ENCODE results near the gene PPP2R3A. TPM values are rescaled to one million over a fixed set of nuclear protein-coding genes. Genes with fewer than 3 reads are reported as not detected.
"Not testable (repeated sequence)": the region's sequence is repeated elsewhere in the genome, so short reads cannot be mapped to it uniquely, and the experiment has no call there.

Gene PPP2R3A
- total RNA-seq, 2 experiments from 2014 or later: 0.44 to 0.49 TPM

DNA sequence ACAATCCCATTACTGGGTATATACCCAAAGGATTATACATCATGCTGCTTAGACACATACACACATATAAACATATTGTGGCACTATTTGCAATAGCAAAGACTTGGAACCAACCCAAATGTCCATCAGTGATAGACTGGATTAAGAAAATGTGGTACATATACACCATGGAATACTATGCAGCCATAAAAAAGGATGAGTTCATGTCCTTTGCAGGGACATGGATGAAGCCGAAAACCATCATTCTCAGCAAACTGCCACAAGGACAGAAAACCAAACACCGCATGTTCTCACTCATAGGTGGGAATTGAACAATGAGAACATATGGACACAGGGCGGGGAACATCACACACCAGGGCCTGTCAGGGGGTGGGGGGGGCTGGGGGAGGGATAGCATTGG, 166.1 kb downstream of the PPP2R3A start:
- H3K4me3 Mint-ChIP-seq, H3K4me1 Mint-ChIP-seq, H3K27ac Mint-ChIP-seq, H3K36me3 Mint-ChIP-seq, H3K27me3 Mint-ChIP-seq, DNase-seq, H3K9me3 Mint-ChIP-seq: not testable (repeated sequence)

DNA sequence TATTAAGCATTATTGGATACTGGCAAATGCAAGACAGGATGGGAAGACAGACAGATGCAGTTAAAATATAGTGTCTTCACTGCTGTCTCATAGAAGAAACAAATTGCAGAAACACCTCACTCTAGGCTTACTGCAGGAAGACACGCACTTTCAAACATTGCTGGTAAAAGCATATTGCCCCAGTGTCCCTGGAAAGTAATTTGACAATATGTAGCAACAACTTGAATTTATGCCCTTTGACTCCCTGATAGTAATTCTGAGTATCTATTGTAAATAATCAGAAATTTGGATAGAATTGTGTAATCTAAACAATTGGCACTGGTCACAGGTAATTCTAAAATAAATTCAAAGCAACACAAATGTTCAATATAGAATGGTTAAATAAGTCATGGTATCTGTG, 168.6 kb downstream of the PPP2R3A start:
- H3K27me3 Mint-ChIP-seq: no peaks in the 10 kb centered on the region
- peaks cover 3% of the 10 kb centered on the region for H3K4me1 Mint-ChIP-seq
- H3K9me3 Mint-ChIP-seq: no peaks in the 10 kb centered on the region
- no peaks in the 10 kb centered on the region for H3K36me3 Mint-ChIP-seq
- no peak overlapping the region for H3K27ac Mint-ChIP-seq
- no peak for DNase-seq
- no peak overlapping the region for H3K4me3 Mint-ChIP-seq

DNA sequence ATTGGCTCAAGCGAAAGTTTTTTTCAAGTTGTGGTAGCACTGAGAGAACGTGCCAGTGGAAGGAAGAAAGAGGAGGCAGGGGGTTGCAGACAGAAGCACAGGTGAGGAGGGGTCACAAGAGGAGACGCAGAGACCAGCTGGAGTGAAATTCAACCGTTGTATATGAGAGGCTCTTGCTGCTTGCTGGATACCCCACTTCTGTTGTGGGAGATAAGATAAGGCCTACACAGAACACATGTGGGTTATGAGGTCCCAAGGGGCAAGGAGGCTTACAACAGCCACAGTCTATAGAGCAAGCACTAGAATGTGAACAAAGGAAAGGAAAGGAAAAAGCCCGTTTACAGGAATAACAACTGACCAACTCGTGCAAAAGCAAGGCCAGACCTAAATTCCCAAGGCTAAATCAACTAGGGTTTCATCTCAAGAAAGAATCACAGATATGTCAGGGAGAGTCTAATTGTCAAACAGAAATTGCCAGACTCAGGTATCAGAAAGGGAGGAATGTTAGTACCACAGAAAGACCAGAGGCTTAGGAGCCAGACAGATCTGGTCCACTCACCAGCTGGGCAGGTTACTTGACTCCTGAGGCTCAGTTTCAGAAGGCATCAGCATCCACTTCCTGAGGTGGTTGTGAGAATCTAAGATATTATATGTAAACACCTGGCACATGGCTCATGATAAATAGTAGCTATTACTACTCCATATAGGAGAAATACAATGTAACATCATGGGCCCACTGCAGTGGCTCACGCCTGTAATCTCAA, 169.7 kb downstream of the PPP2R3A start:
- Mint-ChIP-seq H3K4me3 (no peak overlapping the region), H3K27me3 (no peaks in the 10 kb centered on the region), H3K27ac (no peak overlapping the region), H3K4me1 (peaks cover 3% of the 10 kb centered on the region), H3K36me3 (no peaks in the 10 kb centered on the region), H3K9me3 (no peaks in the 10 kb centered on the region)
- DNase-seq: no peak

DNA sequence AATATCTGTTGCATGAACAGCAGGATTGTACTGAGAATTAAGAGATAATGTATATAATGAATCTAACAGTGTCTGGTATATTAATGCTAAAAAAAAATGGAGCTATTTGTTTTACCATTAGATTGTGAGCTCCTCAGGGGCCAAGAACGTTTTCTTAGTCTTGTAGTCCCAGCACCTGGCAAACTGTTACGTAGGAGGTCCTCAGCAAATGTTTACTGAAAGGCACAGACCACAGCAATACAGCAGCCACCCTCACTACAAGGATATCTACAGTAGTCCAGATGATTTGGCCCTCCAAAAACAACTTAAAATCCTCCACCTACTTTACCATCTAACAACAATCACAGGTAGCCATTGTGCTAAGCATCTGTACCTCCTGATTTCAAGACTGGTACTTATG, 170.9 kb downstream of the PPP2R3A start:
- peaks cover 4% of the 10 kb centered on the region for H3K4me1 Mint-ChIP-seq
- no peaks in the 10 kb centered on the region for H3K36me3 Mint-ChIP-seq
- H3K4me3 Mint-ChIP-seq: no peak overlapping the region
- DNase-seq: no peak
- no peak overlapping the region for H3K27ac Mint-ChIP-seq
- H3K9me3 Mint-ChIP-seq: no peaks in the 10 kb centered on the region
- no peaks in the 10 kb centered on the region for H3K27me3 Mint-ChIP-seq

DNA sequence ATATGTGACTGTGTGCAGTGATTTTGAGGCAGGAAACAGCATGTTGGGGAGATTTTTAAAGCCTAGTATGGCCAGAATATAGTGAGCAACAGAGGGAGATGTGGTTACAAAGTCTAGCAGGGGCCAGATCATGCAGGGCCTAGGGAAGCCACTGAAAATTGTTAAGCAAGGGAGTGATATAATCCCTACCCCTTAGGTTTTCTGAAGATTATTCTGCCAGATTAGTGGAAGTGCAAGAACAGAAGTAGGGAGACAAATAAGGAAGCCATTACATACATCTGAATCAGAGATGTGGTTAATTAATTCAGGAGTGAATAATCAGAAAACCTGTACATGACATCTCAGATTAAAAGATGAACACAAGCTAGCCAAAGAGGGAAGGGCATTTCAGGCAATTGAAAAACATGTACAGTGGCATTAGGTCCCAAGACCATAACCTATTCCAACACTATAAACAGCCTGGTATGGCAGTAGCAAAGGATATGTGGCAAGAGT, 175.8 kb downstream of the PPP2R3A start:
- Mint-ChIP-seq H3K4me1 (peaks cover 18% of the 10 kb centered on the region), H3K36me3 (peaks cover 5% of the 10 kb centered on the region), H3K27ac (peak overlapping the region; percentile 5), H3K27me3 (no peaks in the 10 kb centered on the region), H3K9me3 (no peaks in the 10 kb centered on the region), H3K4me3 (no peak overlapping the region)
- DNase-seq: no peak

DNA sequence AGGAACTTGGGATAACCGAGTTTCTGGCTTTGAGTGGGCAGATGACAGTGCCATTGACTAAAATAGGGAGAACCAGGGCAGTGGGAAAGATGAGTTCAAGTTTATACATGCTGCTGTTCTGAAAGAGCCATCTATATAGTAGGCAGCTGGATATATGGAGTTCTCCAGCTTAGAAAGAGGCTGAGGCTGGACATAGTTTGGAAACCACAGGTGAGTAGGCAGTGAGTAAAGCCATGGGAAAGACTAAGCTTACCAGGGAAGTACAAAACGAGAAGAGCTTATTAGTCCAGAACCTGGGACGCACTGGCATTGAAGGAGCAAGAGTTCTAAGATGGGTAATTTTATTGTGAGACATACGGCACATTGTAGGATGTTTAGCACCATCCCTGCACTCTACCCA, 176.4 kb downstream of the PPP2R3A start:
- DNase-seq: no peak
- H3K9me3 Mint-ChIP-seq: no peaks in the 10 kb centered on the region
- H3K27me3 Mint-ChIP-seq: no peaks in the 10 kb centered on the region
- H3K27ac Mint-ChIP-seq: no peak overlapping the region
- H3K4me3 Mint-ChIP-seq: no peak overlapping the region
- peaks cover 20% of the 10 kb centered on the region for H3K4me1 Mint-ChIP-seq
- peaks cover 5% of the 10 kb centered on the region for H3K36me3 Mint-ChIP-seq

DNA sequence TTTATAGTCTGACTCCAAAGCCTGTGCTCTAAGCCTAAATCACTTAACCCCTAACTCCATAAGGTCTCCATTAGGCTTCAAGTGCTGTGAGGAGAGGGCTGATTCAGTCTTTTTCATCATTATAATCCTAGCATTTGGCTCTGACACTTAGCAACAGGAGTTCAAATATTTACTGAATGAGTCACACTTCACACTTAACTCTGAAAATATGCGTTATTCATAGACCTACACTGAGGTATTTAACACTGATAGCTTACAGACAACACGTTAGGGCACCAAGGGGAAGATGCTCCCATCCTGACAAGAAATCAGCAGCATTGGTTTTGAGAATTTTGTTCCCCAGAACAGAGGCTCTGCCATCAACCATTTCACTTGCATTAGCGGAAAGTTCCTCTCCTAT, 177.1 kb downstream of the PPP2R3A start:
- H3K27me3 Mint-ChIP-seq: no peaks in the 10 kb centered on the region
- no peak for DNase-seq
- no peaks in the 10 kb centered on the region for H3K9me3 Mint-ChIP-seq
- H3K4me3 Mint-ChIP-seq: no peak overlapping the region
- peaks cover 24% of the 10 kb centered on the region for H3K4me1 Mint-ChIP-seq
- peaks cover 5% of the 10 kb centered on the region for H3K36me3 Mint-ChIP-seq
- H3K27ac Mint-ChIP-seq: peak overlapping the region; percentile 34

DNA sequence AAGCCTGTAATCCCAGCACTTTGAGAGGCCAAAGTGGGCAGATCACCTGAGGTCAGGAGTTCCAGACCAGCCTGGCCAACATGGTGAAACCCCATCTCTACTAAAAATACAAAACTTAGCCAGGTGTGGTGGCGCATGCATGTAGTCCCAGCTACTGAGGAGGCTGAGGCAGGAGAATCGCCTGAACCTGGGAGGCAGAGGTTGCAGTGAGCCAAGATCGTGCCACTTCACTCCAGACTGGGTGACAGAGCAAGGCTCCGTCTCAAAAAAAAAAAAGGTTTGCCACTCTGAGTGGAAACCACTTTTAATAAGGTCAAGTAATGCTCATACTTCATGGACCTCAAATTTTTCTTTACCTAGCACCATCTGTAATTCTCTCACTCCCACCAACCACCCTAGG, 178.9 kb downstream of the PPP2R3A start:
- H3K4me1 Mint-ChIP-seq: peaks cover 32% of the 10 kb centered on the region
- not testable (repeated sequence) for DNase-seq, H3K27me3 Mint-ChIP-seq, H3K4me3 Mint-ChIP-seq, H3K36me3 Mint-ChIP-seq, H3K9me3 Mint-ChIP-seq
- H3K27ac Mint-ChIP-seq: peak overlapping the region; percentile 10

DNA sequence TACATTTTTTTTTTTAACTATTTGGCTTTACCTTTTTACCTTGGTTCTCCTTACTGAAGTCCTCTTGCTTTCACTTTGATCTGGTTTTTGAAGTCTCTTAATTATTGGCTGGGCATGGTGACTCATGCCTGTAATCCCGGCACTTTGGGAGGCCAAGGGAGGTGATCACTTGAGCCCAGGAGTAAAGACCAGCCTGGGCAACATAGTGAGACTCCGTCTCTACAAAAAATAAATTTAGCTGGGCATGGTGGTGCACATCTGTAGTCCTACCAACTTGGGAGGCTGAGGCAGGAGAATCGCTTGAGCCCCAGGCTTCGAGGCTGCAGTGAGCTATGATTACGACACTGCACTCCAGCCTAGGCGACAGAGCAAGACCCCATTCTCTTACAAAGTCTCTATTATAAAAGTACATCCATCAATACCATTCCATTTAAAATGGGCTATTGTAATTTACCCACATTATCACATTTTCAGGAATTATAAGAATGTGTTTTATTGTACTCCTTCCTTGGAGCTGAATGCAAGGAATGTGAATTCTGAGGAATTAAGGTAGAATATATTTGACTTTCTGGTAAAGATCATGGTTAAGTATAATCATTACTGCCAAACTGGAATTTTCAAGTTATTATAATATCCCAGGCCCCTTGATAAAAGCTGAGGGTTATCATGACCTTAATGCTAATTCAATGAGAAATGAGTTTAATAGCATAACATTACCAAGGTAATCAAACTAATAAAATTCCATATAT, 181.6 kb downstream of the PPP2R3A start:
- no peak for DNase-seq
- H3K9me3 Mint-ChIP-seq: no peaks in the 10 kb centered on the region
- peaks cover 16% of the 10 kb centered on the region for H3K36me3 Mint-ChIP-seq
- peaks cover 51% of the 10 kb centered on the region for H3K4me1 Mint-ChIP-seq
- peak overlapping the region; percentile 45 for H3K27ac Mint-ChIP-seq
- no peaks in the 10 kb centered on the region for H3K27me3 Mint-ChIP-seq
- H3K4me3 Mint-ChIP-seq: no peak overlapping the region

DNA sequence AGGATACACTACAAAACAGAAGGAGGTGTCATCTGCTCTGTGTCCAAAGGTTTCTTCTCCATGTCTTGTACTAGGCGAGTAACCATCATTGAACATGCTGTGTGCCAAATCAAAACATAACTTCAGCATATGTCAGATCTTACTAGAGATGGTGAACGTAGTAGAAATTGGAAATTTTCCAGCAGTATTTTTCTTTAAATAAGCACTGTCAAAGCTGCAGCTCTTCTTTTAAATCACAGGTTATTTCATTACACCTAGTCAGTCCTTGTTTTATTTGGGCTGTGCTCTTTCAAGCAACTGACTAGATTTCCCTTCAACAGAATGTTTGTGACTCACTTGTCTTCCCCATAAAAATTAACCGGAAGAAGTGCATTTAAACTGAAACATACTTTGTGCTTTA, 184.1 kb downstream of the PPP2R3A start:
- H3K36me3 Mint-ChIP-seq: peaks cover 21% of the 10 kb centered on the region
- no peak for DNase-seq
- H3K27me3 Mint-ChIP-seq: no peaks in the 10 kb centered on the region
- peaks cover 63% of the 10 kb centered on the region for H3K4me1 Mint-ChIP-seq
- no peaks in the 10 kb centered on the region for H3K9me3 Mint-ChIP-seq
- peak overlapping the region; percentile 55 for H3K27ac Mint-ChIP-seq
- H3K4me3 Mint-ChIP-seq: no peak overlapping the region

DNA sequence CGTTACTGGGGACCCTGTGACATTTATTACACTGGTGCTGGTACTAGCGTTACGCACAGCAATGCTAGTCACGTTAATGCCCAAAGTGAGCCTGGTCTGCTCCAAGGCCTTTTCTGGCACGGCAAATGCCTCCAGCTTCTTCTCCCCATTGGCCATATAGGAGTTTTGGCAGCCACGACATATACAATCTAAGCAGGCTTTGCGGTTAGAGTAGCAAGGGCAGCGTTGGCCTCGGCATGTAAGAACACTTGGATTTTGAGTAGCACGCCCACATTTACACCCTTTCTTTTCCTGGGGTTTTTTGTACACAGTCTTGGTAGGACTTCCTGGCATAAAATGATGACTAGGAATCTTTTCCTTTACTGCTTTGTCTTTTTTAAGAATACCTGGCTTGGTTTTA, 185.7 kb downstream of the PPP2R3A start:
- DNase-seq: no peak
- peak overlapping the region; percentile 52 for H3K27ac Mint-ChIP-seq
- H3K27me3 Mint-ChIP-seq: no peaks in the 10 kb centered on the region
- no peak overlapping the region for H3K4me3 Mint-ChIP-seq
- peaks cover 72% of the 10 kb centered on the region for H3K4me1 Mint-ChIP-seq
- peaks cover 25% of the 10 kb centered on the region for H3K36me3 Mint-ChIP-seq
- H3K9me3 Mint-ChIP-seq: no peaks in the 10 kb centered on the region

DNA sequence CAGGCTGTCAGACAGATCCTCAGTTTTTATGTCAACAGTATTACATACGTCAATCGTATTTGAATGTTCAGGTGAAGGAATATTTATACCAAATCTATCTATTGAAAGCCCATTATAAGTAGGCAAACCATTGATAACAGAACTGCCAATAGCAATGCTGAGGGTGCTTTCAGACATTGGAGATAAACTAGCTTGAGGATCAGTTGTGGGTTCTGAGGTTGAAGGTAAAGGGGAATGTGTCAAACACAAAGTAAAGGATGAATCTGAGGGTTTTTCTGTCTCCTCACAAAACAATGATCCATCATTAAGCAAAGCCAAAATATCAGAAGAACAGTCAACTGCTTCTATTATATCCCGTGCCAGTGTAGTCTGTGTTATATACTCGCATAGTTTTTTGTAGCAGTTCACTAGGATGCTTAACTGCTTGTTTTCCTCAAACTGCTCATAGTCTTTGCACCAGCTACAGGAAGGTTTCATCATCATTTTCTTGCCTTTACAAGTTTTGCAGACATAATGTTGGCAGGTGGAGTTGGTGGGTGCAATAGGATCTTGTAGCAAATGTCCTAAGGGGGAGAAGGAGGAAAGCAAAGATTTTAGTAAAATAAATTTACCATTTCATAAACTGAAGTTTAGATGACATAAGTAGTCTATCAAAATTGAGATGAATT, 186.8 kb downstream of the PPP2R3A start:
- no peak for DNase-seq
- no peak overlapping the region for H3K4me3 Mint-ChIP-seq
- H3K27me3 Mint-ChIP-seq: no peaks in the 10 kb centered on the region
- H3K36me3 Mint-ChIP-seq: peaks cover 25% of the 10 kb centered on the region
- H3K9me3 Mint-ChIP-seq: peaks cover under 1% of the 10 kb centered on the region
- H3K27ac Mint-ChIP-seq: peak overlapping the region; percentile 32
- H3K4me1 Mint-ChIP-seq: peaks cover 69% of the 10 kb centered on the region

DNA sequence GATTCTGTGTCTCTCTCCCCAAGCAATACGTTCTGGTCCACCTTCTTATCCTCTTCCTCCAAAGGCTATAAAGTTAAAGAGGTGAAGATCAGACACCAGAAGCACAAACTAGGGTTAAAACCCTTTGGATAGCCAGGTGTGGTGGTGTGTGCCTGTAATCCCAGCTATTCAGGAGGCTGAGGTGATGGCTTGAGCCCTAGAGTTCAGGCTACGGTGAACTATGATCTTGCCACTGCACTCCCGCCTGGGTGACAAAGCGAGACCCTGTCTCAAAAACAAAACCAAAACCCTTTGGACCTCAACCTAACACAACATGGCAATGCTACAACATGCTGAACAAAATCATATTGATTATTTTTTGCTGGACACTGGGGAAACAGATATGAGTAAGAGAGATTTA, 187.4 kb downstream of the PPP2R3A start:
- H3K27ac Mint-ChIP-seq: peak overlapping the region; percentile 84
- H3K9me3 Mint-ChIP-seq: peaks cover 2% of the 10 kb centered on the region
- peaks cover 70% of the 10 kb centered on the region for H3K4me1 Mint-ChIP-seq
- H3K4me3 Mint-ChIP-seq: no peak overlapping the region
- H3K36me3 Mint-ChIP-seq: peaks cover 28% of the 10 kb centered on the region
- no peaks in the 10 kb centered on the region for H3K27me3 Mint-ChIP-seq
- no peak for DNase-seq

DNA sequence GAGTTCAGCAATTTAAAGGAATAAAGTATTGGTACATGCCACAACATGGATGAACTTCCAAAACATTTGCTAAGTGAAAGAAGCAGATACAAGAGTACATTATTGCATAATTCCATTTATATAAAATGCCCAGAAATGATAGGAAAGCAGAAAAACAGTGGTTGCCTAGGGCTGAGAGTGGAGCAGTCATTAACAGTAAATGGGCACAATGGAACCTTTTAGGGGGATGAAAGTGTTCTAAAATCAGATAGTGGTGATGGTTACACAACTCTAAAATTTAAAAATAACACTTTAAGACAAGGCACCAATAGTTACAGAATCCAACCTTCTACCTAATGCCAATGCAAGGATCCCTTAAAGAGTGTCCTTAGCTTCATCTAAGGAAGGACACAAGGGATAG, 196.0 kb downstream of the PPP2R3A start:
- DNase-seq: no peak
- peaks cover 50% of the 10 kb centered on the region for H3K4me1 Mint-ChIP-seq
- H3K27ac Mint-ChIP-seq: no peak overlapping the region
- H3K9me3 Mint-ChIP-seq: peaks cover 9% of the 10 kb centered on the region
- H3K36me3 Mint-ChIP-seq: peaks cover 39% of the 10 kb centered on the region
- no peaks in the 10 kb centered on the region for H3K27me3 Mint-ChIP-seq
- no peak overlapping the region for H3K4me3 Mint-ChIP-seq

DNA sequence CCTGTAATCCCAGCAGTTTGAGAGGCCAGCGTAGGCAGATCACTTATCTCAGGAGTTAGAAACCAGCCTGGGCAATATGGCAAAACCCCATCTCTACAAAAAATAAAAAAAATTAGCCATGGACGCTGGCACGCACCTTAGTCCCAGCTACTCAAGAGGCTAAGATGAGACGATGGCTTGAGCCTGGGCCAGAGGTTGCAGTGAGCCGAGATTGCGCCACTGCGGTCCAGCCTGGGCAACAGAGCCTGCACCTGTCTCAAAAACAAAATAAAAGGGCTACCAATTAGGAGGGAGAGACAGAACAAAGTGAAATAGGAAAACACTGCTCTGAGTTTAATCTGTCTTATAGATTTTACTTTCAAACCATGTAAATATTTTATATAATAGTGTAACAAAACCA, 196.8 kb downstream of the PPP2R3A start:
- Mint-ChIP-seq H3K27ac (peak overlapping the region; percentile 54), H3K4me1 (peaks cover 56% of the 10 kb centered on the region)
- no peak for DNase-seq

More for the DNA sequence above, 196.8 kb downstream of the PPP2R3A start:
- Mint-ChIP-seq H3K27me3 (no peaks in the 10 kb centered on the region), H3K9me3 (peaks cover 8% of the 10 kb centered on the region), H3K4me3 (no peak overlapping the region), H3K36me3 (peaks cover 38% of the 10 kb centered on the region)

All from activated naive CD8-positive, alpha-beta T cell treated with anti-CD3 and anti-CD28 coated beads for 36 hours (primary cell).